ENCODE measurements around the gene NT5DC3.

Gene NT5DC3

GRCh38 chr12:103844305-103844704, 3.3 kb upstream of the NT5DC3 start:
- TF ChIP-seq, protein P1, sequence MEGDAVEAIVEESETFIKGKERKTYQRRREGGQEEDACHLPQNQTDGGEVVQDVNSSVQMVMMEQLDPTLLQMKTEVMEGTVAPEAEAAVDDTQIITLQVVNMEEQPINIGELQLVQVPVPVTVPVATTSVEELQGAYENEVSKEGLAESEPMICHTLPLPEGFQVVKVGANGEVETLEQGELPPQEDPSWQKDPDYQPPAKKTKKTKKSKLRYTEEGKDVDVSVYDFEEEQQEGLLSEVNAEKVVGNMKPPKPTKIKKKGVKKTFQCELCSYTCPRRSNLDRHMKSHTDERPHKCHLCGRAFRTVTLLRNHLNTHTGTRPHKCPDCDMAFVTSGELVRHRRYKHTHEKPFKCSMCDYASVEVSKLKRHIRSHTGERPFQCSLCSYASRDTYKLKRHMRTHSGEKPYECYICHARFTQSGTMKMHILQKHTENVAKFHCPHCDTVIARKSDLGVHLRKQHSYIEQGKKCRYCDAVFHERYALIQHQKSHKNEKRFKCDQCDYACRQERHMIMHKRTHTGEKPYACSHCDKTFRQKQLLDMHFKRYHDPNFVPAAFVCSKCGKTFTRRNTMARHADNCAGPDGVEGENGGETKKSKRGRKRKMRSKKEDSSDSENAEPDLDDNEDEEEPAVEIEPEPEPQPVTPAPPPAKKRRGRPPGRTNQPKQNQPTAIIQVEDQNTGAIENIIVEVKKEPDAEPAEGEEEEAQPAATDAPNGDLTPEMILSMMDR (IDR thresholded peaks at IDR 0.05): no peak

DNA sequence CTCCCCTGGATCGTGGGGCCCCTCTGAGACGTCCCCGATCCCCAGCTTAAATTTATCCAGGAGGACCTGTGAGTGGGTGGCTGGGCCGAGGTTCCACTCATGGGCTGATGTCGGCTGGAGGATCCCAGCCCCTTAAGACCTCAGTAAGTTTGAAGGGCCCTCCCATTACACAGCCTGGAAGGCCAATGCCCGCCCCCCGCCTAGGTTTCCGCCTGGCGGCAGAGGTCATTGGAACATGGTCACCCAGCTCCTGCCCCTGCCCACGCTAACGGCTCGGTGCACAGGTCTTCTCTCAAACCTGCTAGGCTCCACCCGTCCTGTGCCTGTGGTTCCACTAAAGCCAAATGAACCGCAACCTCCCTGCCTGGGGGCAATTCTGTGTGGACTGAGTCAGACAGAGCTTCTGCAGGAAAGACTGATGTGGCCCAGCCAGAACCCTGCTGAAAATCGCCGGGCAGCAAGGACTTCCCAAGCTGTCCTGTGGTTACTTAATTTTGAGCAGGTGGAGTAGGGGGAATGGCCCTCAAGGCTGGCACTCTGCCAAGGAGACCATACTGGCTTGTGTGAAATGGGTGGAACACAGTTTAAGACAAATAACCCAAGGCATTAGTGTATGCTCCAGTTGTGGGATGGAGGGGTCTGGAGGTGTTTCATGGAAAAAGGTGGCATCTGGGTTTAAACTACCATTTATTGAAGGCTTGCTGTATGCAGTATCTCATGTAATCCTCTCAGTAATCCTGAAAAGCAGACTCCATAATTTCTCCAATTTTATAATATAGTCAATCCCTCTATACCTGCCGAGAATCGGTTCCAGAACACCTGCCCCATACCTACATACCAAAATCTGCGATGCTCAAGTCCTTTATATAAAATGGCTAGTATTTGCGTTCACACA, 903 bp upstream of the NT5DC3 start:
- TF ChIP-seq, protein P1 (IDR thresholded peaks at IDR 0.05): no peak

DNA sequence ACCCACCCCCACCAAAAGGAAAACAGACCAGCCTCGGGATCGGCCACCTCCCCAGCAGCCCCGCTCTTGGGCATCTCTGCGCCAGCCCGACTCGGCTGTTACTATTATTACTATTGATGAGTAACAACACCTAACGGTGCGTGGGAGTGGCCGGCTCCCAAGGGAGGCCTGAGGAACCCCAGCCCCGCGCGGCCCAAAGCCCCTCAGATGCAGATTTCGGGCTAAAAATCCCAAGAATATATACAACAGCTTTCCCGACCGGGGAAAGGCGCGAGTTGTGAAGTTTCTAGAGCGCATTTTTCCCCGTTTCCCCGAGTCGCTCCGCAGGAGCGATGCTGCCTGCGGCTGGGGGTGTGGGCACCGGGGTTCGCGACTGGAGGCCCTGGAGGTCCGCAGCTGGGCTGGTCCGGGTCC, 565 bp downstream of the NT5DC3 start:
- TF ChIP-seq, protein P1 (IDR thresholded peaks at IDR 0.05): no peak

GRCh38 chr12:103839609-103840461, 1.2 kb downstream of the NT5DC3 start:
- TF ChIP-seq, protein P1 (IDR thresholded peaks at IDR 0.05): no peak

GRCh38 chr12:103839103-103839502, 1.9 kb downstream of the NT5DC3 start:
- TF ChIP-seq, protein P1 (IDR thresholded peaks at IDR 0.05): no peak

- TF ChIP-seq, protein P1 (IDR thresholded peaks at IDR 0.05): no peak
Measured at GRCh38 chr12:103838254-103838914, 2.6 kb downstream of the NT5DC3 start.

DNA sequence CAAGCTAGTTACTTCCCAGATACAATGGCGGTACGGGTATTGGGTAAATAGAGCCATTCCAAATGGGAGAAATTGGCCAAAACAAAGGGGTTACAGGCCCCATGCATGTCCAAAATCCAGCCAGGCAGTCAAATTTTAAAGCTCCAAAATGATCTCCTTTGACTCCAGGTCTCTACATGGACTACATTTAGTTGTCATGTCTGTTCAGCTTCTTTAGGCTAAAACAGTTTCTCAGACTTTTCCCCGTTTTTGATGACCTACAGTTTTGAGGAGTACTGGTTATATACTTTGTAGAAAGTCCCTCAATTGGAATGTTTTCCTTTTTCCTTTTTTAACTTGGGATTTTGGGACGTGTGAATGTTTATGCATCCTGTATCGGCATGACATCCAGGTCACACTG, 4.7 kb downstream of the NT5DC3 start:
- TF ChIP-seq, protein P1 (IDR thresholded peaks at IDR 0.05): no peak
